Measurements from ENCODE around the gene KICS2.

Gene KICS2

GRCh38 chr12:64173456-64173855, 48.6 kb downstream of the KICS2 start:
- TF ChIP-seq, protein P1, sequence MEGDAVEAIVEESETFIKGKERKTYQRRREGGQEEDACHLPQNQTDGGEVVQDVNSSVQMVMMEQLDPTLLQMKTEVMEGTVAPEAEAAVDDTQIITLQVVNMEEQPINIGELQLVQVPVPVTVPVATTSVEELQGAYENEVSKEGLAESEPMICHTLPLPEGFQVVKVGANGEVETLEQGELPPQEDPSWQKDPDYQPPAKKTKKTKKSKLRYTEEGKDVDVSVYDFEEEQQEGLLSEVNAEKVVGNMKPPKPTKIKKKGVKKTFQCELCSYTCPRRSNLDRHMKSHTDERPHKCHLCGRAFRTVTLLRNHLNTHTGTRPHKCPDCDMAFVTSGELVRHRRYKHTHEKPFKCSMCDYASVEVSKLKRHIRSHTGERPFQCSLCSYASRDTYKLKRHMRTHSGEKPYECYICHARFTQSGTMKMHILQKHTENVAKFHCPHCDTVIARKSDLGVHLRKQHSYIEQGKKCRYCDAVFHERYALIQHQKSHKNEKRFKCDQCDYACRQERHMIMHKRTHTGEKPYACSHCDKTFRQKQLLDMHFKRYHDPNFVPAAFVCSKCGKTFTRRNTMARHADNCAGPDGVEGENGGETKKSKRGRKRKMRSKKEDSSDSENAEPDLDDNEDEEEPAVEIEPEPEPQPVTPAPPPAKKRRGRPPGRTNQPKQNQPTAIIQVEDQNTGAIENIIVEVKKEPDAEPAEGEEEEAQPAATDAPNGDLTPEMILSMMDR (conservative IDR thresholded peaks at IDR 0.05), result no peak
- H3K27ac ChIP-seq, result no peak overlapping the region
